ENCODE results near the gene RAVER1.
A peak's percentile ranks its signal among the peaks of the same experiment; 100 is the strongest.

Gene RAVER1

GRCh38 chr19:10269333-10270179 is 63.8 kb downstream of the RAVER1 start:
- DNase-seq (ENCODE audit: low read depth in 2 of 2): peak; percentile 76 to 81

GRCh38 chr19:10268071-10268470 is 65.3 kb downstream of the RAVER1 start:
- no peak for DNase-seq (ENCODE audit: low read depth in 2 of 2)

GRCh38 chr19:10266706-10267105 is 66.6 kb downstream of the RAVER1 start:
- DNase-seq (ENCODE audit: low read depth in 2 of 2): no peak

Data from stimulated activated CD8-positive, alpha-beta memory T cell treated with anti-CD3 and anti-CD28 coated beads, Interleukin-15, amount 100 ng/mL, for 48 hours (primary cell).